ENCODE measurements around the gene DNMT3B. TPM values are rescaled to one million over a fixed set of nuclear protein-coding genes. Genes with fewer than 3 reads are reported as not detected.

The DNMT3B gene
- total RNA-seq, 1 donor from 2014 or later = 4.7 TPM

GRCh38 chr20:32847964-32848363 lies 85.8 kb downstream of the DNMT3B start:
- DNase-seq (ENCODE audit: low spot score) = no peak
- Mint-ChIP-seq H3K27ac (ENCODE audit: unreplicated experiment) (no peak overlapping the region), H3K27me3 (ENCODE audit: low read depth) (no peaks in the 10 kb centered on the region), H3K4me1 (ENCODE audit: low read depth) (peaks cover 6% of the 10 kb centered on the region), H3K9me3 (ENCODE audit: low read depth) (no peaks in the 10 kb centered on the region), H3K4me3 (ENCODE audit: unreplicated experiment) (no peak overlapping the region), H3K36me3 (ENCODE audit: low read depth) (peaks cover 53% of the 10 kb centered on the region)
- TF ChIP-seq CTCF (IDR thresholded peaks at IDR 0.05) = no peak

- Mint-ChIP-seq H3K4me1 (ENCODE audit: low read depth) (peaks cover 6% of the 10 kb centered on the region), H3K4me3 (ENCODE audit: unreplicated experiment) (no peak overlapping the region), H3K27me3 (ENCODE audit: low read depth) (no peaks in the 10 kb centered on the region), H3K27ac (ENCODE audit: unreplicated experiment) (peak overlapping the region; percentile 22), H3K36me3 (ENCODE audit: low read depth) (peaks cover 57% of the 10 kb centered on the region), H3K9me3 (ENCODE audit: low read depth) (no peaks in the 10 kb centered on the region)
- no peak for DNase-seq (ENCODE audit: low spot score)
- TF ChIP-seq CTCF (IDR thresholded peaks at IDR 0.05) = no peak
Observed at GRCh38 chr20:32848846-32849245, 86.7 kb downstream of the DNMT3B start.

- H3K4me3 Mint-ChIP-seq (ENCODE audit: unreplicated experiment) = no peak overlapping the region
- no peak for DNase-seq (ENCODE audit: low spot score)
- H3K4me1 Mint-ChIP-seq (ENCODE audit: low read depth) = peaks cover 6% of the 10 kb centered on the region
- H3K27me3 Mint-ChIP-seq (ENCODE audit: low read depth) = no peaks in the 10 kb centered on the region
- peak overlapping the region; percentile 29 for H3K27ac Mint-ChIP-seq (ENCODE audit: unreplicated experiment)
- H3K36me3 Mint-ChIP-seq (ENCODE audit: low read depth) = peaks cover 54% of the 10 kb centered on the region
- H3K9me3 Mint-ChIP-seq (ENCODE audit: low read depth) = no peaks in the 10 kb centered on the region
- TF ChIP-seq CTCF (IDR thresholded peaks at IDR 0.05) = no peak
Observed at GRCh38 chr20:32849577-32849976, 87.4 kb downstream of the DNMT3B start.

GRCh38 chr20:32855387-32855786 lies 93.2 kb downstream of the DNMT3B start:
- Mint-ChIP-seq H3K27ac (ENCODE audit: unreplicated experiment) (no peak overlapping the region), H3K27me3 (ENCODE audit: low read depth) (no peaks in the 10 kb centered on the region), H3K4me1 (ENCODE audit: low read depth) (no peaks in the 10 kb centered on the region), H3K9me3 (ENCODE audit: low read depth) (no peaks in the 10 kb centered on the region), H3K4me3 (ENCODE audit: unreplicated experiment) (no peak overlapping the region), H3K36me3 (ENCODE audit: low read depth) (peaks cover 39% of the 10 kb centered on the region)
- TF ChIP-seq CTCF (IDR thresholded peaks at IDR 0.05) = no peak
- no peak for DNase-seq (ENCODE audit: low spot score)

- no peaks in the 10 kb centered on the region for H3K27me3 Mint-ChIP-seq (ENCODE audit: low read depth)
- no peaks in the 10 kb centered on the region for H3K4me1 Mint-ChIP-seq (ENCODE audit: low read depth)
- no peak for TF ChIP-seq CTCF (IDR thresholded peaks at IDR 0.05)
- no peak overlapping the region for H3K4me3 Mint-ChIP-seq (ENCODE audit: unreplicated experiment)
- no peaks in the 10 kb centered on the region for H3K9me3 Mint-ChIP-seq (ENCODE audit: low read depth)
- peaks cover 36% of the 10 kb centered on the region for H3K36me3 Mint-ChIP-seq (ENCODE audit: low read depth)
- DNase-seq (ENCODE audit: low spot score) = no peak
- H3K27ac Mint-ChIP-seq (ENCODE audit: unreplicated experiment) = no peak overlapping the region
Observed at GRCh38 chr20:32858189-32858588, 96.0 kb downstream of the DNMT3B start.

Other genes with a start within 250 kb of the DNMT3B start
- gene NOL4L, start 177.1 kb upstream of the DNMT3B start, total RNA-seq = 37.7 to 42.7 TPM (median 40.0 TPM) in 3 replicates
- gene C20orf203, start 88.4 kb upstream of the DNMT3B start, total RNA-seq = 0.07 to 0.15 TPM in 2 of 3 replicates, not detected in the other
- gene COMMD7, start 18.9 kb upstream of the DNMT3B start, total RNA-seq = 34.4 to 83.2 TPM (median 82.9 TPM) in 3 replicates
- gene MAPRE1, start 57.6 kb downstream of the DNMT3B start, total RNA-seq = 121 to 177 TPM (median 176 TPM) in 3 replicates
- gene EFCAB8, start 96.5 kb downstream of the DNMT3B start, total RNA-seq = 0.32 to 0.67 TPM (median 0.51 TPM) in 3 replicates
- not detected in 3 replicates for gene SUN5, start 242.0 kb downstream of the DNMT3B start, total RNA-seq
- not detected in 3 replicates for gene BPIFB2, start 245.3 kb downstream of the DNMT3B start, total RNA-seq

Measured in chondrocyte (in vitro differentiated cells).